Dedifferentiated amniotic fluid mesenchymal stem cell (primary cell): ENCODE data around the gene ACOX1.

Source experiments
- DNase-seq: peaks from one replicate; pipeline ENCODE4 v3.0.0-alpha.2; 2016; ENCODE audit errors: extremely low spot score

ACOX1 gene

GRCh38 chr17:75892556-75893224, 86.3 kb downstream of the ACOX1 start:
- DNase-seq: no peak

GRCh38 chr17:75891605-75892555, 87.1 kb downstream of the ACOX1 start:
- DNase-seq: no peak
